K562 (cell line): ENCODE data around the gene COL9A3. TPM values are rescaled to one million over a fixed set of nuclear protein-coding genes. Genes with fewer than 3 reads are reported as not detected.
A peak's percentile ranks its signal among the peaks of the same experiment; 100 is the strongest.

Experiments used
- ARID4B ChIP-seq: sonication (generic); formaldehyde crosslinking; IDR thresholded peaks from 2 replicates; pipeline ENCODE4 v1.8.0; 2022; ENCODE audit warnings: mild to moderate bottlenecking, missing genetic modification reagents
- BMI1 ChIP-seq: fragments of 150-350 bp; IDR thresholded peaks from 2 replicates; pipeline ENCODE4 v1.6.1; 2014; ENCODE audit warnings: low read length
- FIP1L1 ChIP-seq: fragments of 200-400 bp; formaldehyde crosslinking; IDR thresholded peaks from 2 replicates; pipeline ENCODE4 v1.6.1; 2018; ENCODE audit warnings: mild to moderate bottlenecking, low read depth, low read length; ENCODE audit not compliant: poor library complexity, severe bottlenecking
- HDAC2 ChIP-seq: fragments of 450-650 bp; IDR thresholded peaks from 2 replicates; pipeline ENCODE4 v1.6.1; 2016; ENCODE audit warnings: mild to moderate bottlenecking
- HMBOX1 ChIP-seq: sonication (generic); IDR thresholded peaks from 2 replicates; pipeline ENCODE4 v1.6.1; 2016
- MITF ChIP-seq: IDR thresholded peaks from 2 replicates; pipeline ENCODE4 v1.6.1; 2014; ENCODE audit warnings: antibody characterized with exemption
- NR2C2 ChIP-seq, 2 experiments: fragments of 200-800 bp in 1 of 2; sonication (Bioruptor generic) in 1 of 2; sonication (generic) in 1 of 2; formaldehyde crosslinking in 1 of 2; IDR thresholded peaks; 2 replicates each; pipeline versions ENCODE4 v1.6.1 to v1.8.0; 2016 to 2022; ENCODE audit warnings: mild to moderate bottlenecking in 1 of 2, missing compliant biosample characterization in 1 of 2, missing genetic modification characterization in 1 of 2, missing genetic modification reagents in 1 of 2
- NRF1 ChIP-seq, 2 experiments: fragments of 450-650 bp; IDR thresholded peaks in 1 of 2; conservative IDR thresholded peaks in 1 of 2; 2 replicates each; pipeline ENCODE4 v1.6.1; 2014; ENCODE audit warnings: mild to moderate bottlenecking in 2 of 2
- PHF20 ChIP-seq: fragments of 450-650 bp; IDR thresholded peaks from 2 replicates; pipeline ENCODE4 v1.6.1; 2018; ENCODE audit not compliant: partially characterized antibody
- PURB ChIP-seq: sonication (generic); formaldehyde crosslinking; IDR thresholded peaks from 2 replicates; pipeline ENCODE4 v1.9.0; 2021; ENCODE audit warnings: low read depth, mild to moderate bottlenecking, missing genetic modification reagents
- SMARCA4 ChIP-seq: fragments of 450-650 bp; IDR thresholded peaks from 2 replicates; pipeline ENCODE4 v1.6.1; 2016
- SRSF9 ChIP-seq: fragments of 200-400 bp; formaldehyde crosslinking; IDR thresholded peaks from 2 replicates; pipeline ENCODE4 v1.6.1; 2017; ENCODE audit warnings: low read depth, low read length, borderline replicate concordance
- TAF9B ChIP-seq: fragments of 450-650 bp; IDR thresholded peaks from 2 replicates; pipeline ENCODE4 v1.6.1; 2018; ENCODE audit warnings: mild to moderate bottlenecking; ENCODE audit not compliant: partially characterized antibody
- VEZF1 ChIP-seq: fragments of 200-800 bp; sonication (Bioruptor generic); IDR thresholded peaks from 2 replicates; pipeline ENCODE4 v1.6.1; 2017; ENCODE audit warnings: missing genetic modification characterization, missing compliant biosample characterization
- YY1 ChIP-seq, 3 experiments: IDR thresholded peaks; 2 replicates each; pipeline ENCODE4 v1.6.1; 2011; ENCODE audit warnings: low read length in 2 of 3, mild to moderate bottlenecking in 2 of 3, moderate library complexity in 2 of 3, borderline replicate concordance in 1 of 3, control low read depth in 1 of 3, low read depth in 1 of 3; ENCODE audit not compliant: insufficient read depth in 3 of 3, insufficient replicate concordance in 2 of 3, control insufficient read depth in 1 of 3, insufficient read length in 1 of 3; ENCODE audit errors: extremely low read depth in 1 of 3
- ZBTB17 ChIP-seq: fragments of 450-650 bp; formaldehyde crosslinking; IDR thresholded peaks from 2 replicates; pipeline ENCODE4 v1.4.0; 2020; ENCODE audit warnings: mild to moderate bottlenecking
- ZNF232 ChIP-seq: sonication (generic); formaldehyde crosslinking; IDR thresholded peaks from 2 replicates; pipeline ENCODE4 v1.8.0; 2022; ENCODE audit warnings: mild to moderate bottlenecking, missing genetic modification reagents
- ZNF707 ChIP-seq: fragments of 250-450 bp; sonication (Bioruptor Pico); conservative IDR thresholded peaks from 2 replicates; pipeline ENCODE4 v1.8.0; 2022; ENCODE audit warnings: inconsistent platforms, mild to moderate bottlenecking, moderate library complexity
- ZSCAN29 ChIP-seq: fragments of 450-650 bp; IDR thresholded peaks from 2 replicates; pipeline ENCODE4 v1.6.1; 2017
- polyA plus RNA-seq, 8 experiments: library from polyadenylated mRNA; depleted of rRNA in 4 of 8; stranded (reverse) in 5 of 8; unstranded in 3 of 8; fragments of >200 nt; fragmentation: Nextera tagmentation in 2 of 8; fragmentation: Illumina TruSeq in 1 of 8; extraction: Ambion mirVana in 2 of 8; extraction: Trizol in 1 of 8; gene quantifications; 2 replicates each; pipeline versions ENCODE4 v1.2.1 to v1.2.3, GENCODE V29; 2011 to 2014; ENCODE audit warnings: inconsistent platforms in 1 of 8, missing spikeins in 1 of 8
- total RNA-seq, 7 experiments: library from RNA; depleted of rRNA in 6 of 7; stranded (reverse); fragments of >200 nt in 6 of 7; fragmentation: Illumina TruSeq in 2 of 7; extraction: Trizol in 2 of 7; gene quantifications; 2 replicates each; pipeline versions ENCODE4 v1.2.1 to v1.2.3, GENCODE V29; 2011 to 2021; ENCODE audit warnings: low replicate concordance in 1 of 7

Gene COL9A3
- total and polyA plus RNA-seq, 9 of the 15 experiments (the other 6 are each of a cell fraction or from before 2014, with no cell fraction given) = 0.14 to 3.6 (median 0.88) TPM; not detected in 1

GRCh38 chr20:62794007-62794724 is 22.7 kb upstream of the COL9A3 start (continued):
- TF ChIP-seq NR2C2 (CRISPR knock-in tag; IDR thresholded peaks at IDR 0.05) (no peak), NR2C2 (tag; IDR thresholded peaks at IDR 0.05) (peak; percentile 37; the same call in 1 of the 2 replicates), ZNF707 (CRISPR knock-in tag) (no peak), ARID4B (CRISPR knock-in tag) (peak; percentile 74), ZBTB17 (CRISPR knock-in tag) (peak; percentile 66), NRF1 (conservative IDR thresholded peaks at IDR 0.05 in 1 of 2, IDR thresholded peaks at IDR 0.05 in 1 of 2) (peak; percentile 69 to 74), FIP1L1 (no peak), TAF9B (peak; percentile 30), HMBOX1 (no peak), SRSF9 (no peak), BMI1 (no peak), ZSCAN29 (no peak), VEZF1 (CRISPR knock-in tag) (peak; percentile 79), YY1 (IDR thresholded peaks at IDR 0.05; ENCODE audit: borderline replicate concordance in 1 of 3, control insufficient read depth in 1 of 3, extremely low read depth in 1 of 3, insufficient read depth in 3 of 3, insufficient read length in 1 of 3, insufficient replicate concordance in 2 of 3, low read depth in 1 of 3, low read length in 2 of 3) (peak in 2 of 3 experiments; percentile 55 to 61), SMARCA4 (no peak), MITF (peak; percentile 25; the same call in 1 of the 2 replicates), ZNF232 (CRISPR knock-in tag) (no peak), PURB (CRISPR knock-in tag) (no peak), PHF20 (peak; percentile 79), HDAC2 (0 out of 2 replicates have a peak, but pooled peaks have one; percentile 25)
